H9 (cell line): Measurements from ENCODE around the gene UVRAG. TPM values are rescaled to one million over a fixed set of nuclear protein-coding genes. Genes with fewer than 3 reads are reported as not detected.
"Not testable (repeated sequence)": the region's sequence is repeated elsewhere in the genome, so short reads cannot be mapped to it uniquely, and the experiment has no call there.

Source experiments
- DNase-seq: peaks from one replicate; pipeline ENCODE4 v3.0.0-alpha.2; 2017
- H2AFZ ChIP-seq: one replicate; pipeline ENCODE4 v1.6.1; 2013; ENCODE audit warnings: mild to moderate bottlenecking, low read length, control low read depth, moderate library complexity
- H2AK5ac ChIP-seq: 2 replicates; pipeline ENCODE4 v1.6.1; 2013; ENCODE audit warnings: low read length, control low read depth, mixed read lengths; ENCODE audit not compliant: insufficient read length
- H2BK120ac ChIP-seq: one replicate; pipeline ENCODE4 v1.6.1; 2013; ENCODE audit warnings: low read depth, mild to moderate bottlenecking, low read length, control low read depth, inconsistent platforms; ENCODE audit not compliant: poor library complexity, severe bottlenecking
- H2BK12ac ChIP-seq: 2 replicates; pipeline ENCODE4 v1.6.1; 2013; ENCODE audit warnings: low read length, control low read depth, mixed read lengths, low read depth; ENCODE audit not compliant: insufficient read length
- H2BK15ac ChIP-seq: 2 replicates; pipeline ENCODE4 v1.6.1; 2013; ENCODE audit warnings: low read depth, low read length, control low read depth
- H2BK20ac ChIP-seq: one replicate; pipeline ENCODE4 v1.6.1; 2013; ENCODE audit warnings: low read depth, mild to moderate bottlenecking, low read length, control low read depth, inconsistent platforms; ENCODE audit not compliant: poor library complexity, severe bottlenecking
- H2BK5ac ChIP-seq: 2 replicates; pipeline ENCODE4 v1.6.1; 2013; ENCODE audit warnings: low read length, control low read depth, mixed read lengths; ENCODE audit not compliant: insufficient read length
- H3K14ac ChIP-seq: 2 replicates; pipeline ENCODE4 v1.6.1; 2013; ENCODE audit warnings: low read length, control low read depth; ENCODE audit not compliant: insufficient read depth
- H3K18ac ChIP-seq: 2 replicates; pipeline ENCODE4 v1.6.1; 2013; ENCODE audit warnings: low read depth, mild to moderate bottlenecking, mixed read lengths, low read length, control low read depth; ENCODE audit not compliant: insufficient read length
- H3K23ac ChIP-seq: 2 replicates; pipeline ENCODE4 v1.6.1; 2013; ENCODE audit warnings: low read length, control low read depth, mixed read lengths, low read depth; ENCODE audit not compliant: insufficient read length
- H3K23me2 ChIP-seq: 2 replicates; pipeline ENCODE4 v1.6.1; 2013; ENCODE audit warnings: low read depth, mild to moderate bottlenecking, mixed read lengths, low read length, control low read depth; ENCODE audit not compliant: insufficient read length, poor library complexity, severe bottlenecking
- H3K27ac ChIP-seq: 2 replicates; pipeline ENCODE4 v1.5.1; 2013; ENCODE audit warnings: low read length, control low read depth, mixed read lengths, low read depth; ENCODE audit not compliant: insufficient read length
- H3K27me3 ChIP-seq: 2 replicates; pipeline ENCODE4 v1.6.1; 2013; ENCODE audit warnings: low read length, control low read depth, inconsistent platforms; ENCODE audit not compliant: insufficient read depth
- H3K4ac ChIP-seq: 2 replicates; pipeline ENCODE4 v1.6.1; 2013; ENCODE audit warnings: low read depth, mild to moderate bottlenecking, control low read depth, inconsistent platforms, low read length, moderate library complexity
- H3K4me1 ChIP-seq: 2 replicates; pipeline ENCODE4 v1.6.1; 2013; ENCODE audit warnings: low read length, control low read depth, inconsistent platforms; ENCODE audit not compliant: insufficient read depth
- H3K4me2 ChIP-seq: 2 replicates; pipeline ENCODE4 v1.6.1; 2013; ENCODE audit warnings: low read length, control low read depth, mixed read lengths; ENCODE audit not compliant: insufficient read length, insufficient read depth
- H3K56ac ChIP-seq: 2 replicates; pipeline ENCODE4 v1.6.1; 2013; ENCODE audit warnings: low read depth, mild to moderate bottlenecking, mixed read lengths, low read length, control low read depth; ENCODE audit not compliant: insufficient read length
- H3K79me1 ChIP-seq: 2 replicates; pipeline ENCODE4 v1.6.1; 2013; ENCODE audit warnings: low read depth, mild to moderate bottlenecking, moderate library complexity, low read length, control low read depth, inconsistent platforms; ENCODE audit not compliant: insufficient read depth, poor library complexity, severe bottlenecking
- H3K79me2 ChIP-seq: 2 replicates; pipeline ENCODE4 v1.6.1; 2013; ENCODE audit warnings: low read length, control low read depth, inconsistent platforms; ENCODE audit not compliant: insufficient read depth
- H3K9ac ChIP-seq: 2 replicates; pipeline ENCODE4 v1.6.1; 2013; ENCODE audit warnings: low read length, control low read depth, mixed read lengths; ENCODE audit not compliant: insufficient read length; ENCODE audit errors: extremely low read depth
- H3K9me3 ChIP-seq: one replicate; pipeline ENCODE4 v1.6.1; 2013; ENCODE audit warnings: low read depth, low read length, inconsistent platforms; ENCODE audit not compliant: control insufficient read depth
- H3T11ph ChIP-seq: one replicate; pipeline ENCODE4 v1.6.1; 2013; ENCODE audit warnings: mild to moderate bottlenecking, low read length, control low read depth, inconsistent platforms
- H4K20me1 ChIP-seq: one replicate; pipeline ENCODE4 v1.6.1; 2013; ENCODE audit not compliant: control insufficient read depth, insufficient read length, insufficient read depth
- H4K5ac ChIP-seq: 2 replicates; pipeline ENCODE4 v1.6.1; 2013; ENCODE audit warnings: low read depth, mild to moderate bottlenecking, mixed read lengths, low read length, control low read depth; ENCODE audit not compliant: insufficient read length
- H4K8ac ChIP-seq: replicated peaks from 2 replicates; pipeline ENCODE4 v1.6.1; 2013; ENCODE audit warnings: low read length, control low read depth, mixed read lengths, low read depth; ENCODE audit not compliant: insufficient read length
- H4K91ac ChIP-seq: 2 replicates; pipeline ENCODE4 v1.6.1; 2013; ENCODE audit warnings: low read depth, mild to moderate bottlenecking, moderate library complexity, mixed read lengths, low read length, control low read depth; ENCODE audit not compliant: insufficient read length
- H3K27ac Mint-ChIP-seq, 3 experiments: 2 replicates in 2 of 3; 3 replicates in 1 of 3; pipeline ENCODE4 v1.8.0; 2020 to 2021; ENCODE audit warnings: mixed read lengths in 3 of 3, mild to moderate bottlenecking in 1 of 3, moderate library complexity in 1 of 3
- H3K27me3 Mint-ChIP-seq: 2 replicates; pipeline ENCODE4 v1.8.0; 2021; ENCODE audit warnings: low read depth, mild to moderate bottlenecking, moderate library complexity, mixed read lengths
- H3K36me3 Mint-ChIP-seq, 3 experiments: 2 replicates in 2 of 3; 3 replicates in 1 of 3; pipeline ENCODE4 v1.8.0; 2020 to 2021; ENCODE audit warnings: low read depth in 3 of 3, mixed read lengths in 3 of 3; ENCODE audit not compliant: insufficient read depth in 1 of 3
- H3K4me1 Mint-ChIP-seq, 2 experiments: 2 replicates each; pipeline ENCODE4 v1.8.0; 2020; ENCODE audit warnings: mixed read lengths in 2 of 2
- H3K4me3 Mint-ChIP-seq, 2 experiments: 2 replicates in 1 of 2; 3 replicates in 1 of 2; pipeline ENCODE4 v1.8.0; 2020 to 2021; ENCODE audit warnings: mild to moderate bottlenecking in 2 of 2, mixed read lengths in 2 of 2, moderate library complexity in 1 of 2
- H3K9me3 Mint-ChIP-seq, 2 experiments: 2 replicates in 1 of 2; 3 replicates in 1 of 2; pipeline ENCODE4 v1.8.0; 2020; ENCODE audit warnings: mild to moderate bottlenecking in 2 of 2, mixed read lengths in 2 of 2, moderate library complexity in 1 of 2
- WGBS: extraction: QIAGEN DNeasy Blood & Tissue Kit; methylation state at CpG from one replicate; pipeline ENCODE4 v1.1.7; 2013; ENCODE audit warnings: missing lambda C conversion rate, low lambda C conversion rate, mixed read lengths; ENCODE audit not compliant: insufficient read length; ENCODE audit errors: extremely low coverage; 5-methylcytosine and 5-hydroxymethylcytosine counted together
- total RNA-seq: library from RNA; stranded (reverse); gene quantifications from 2 replicates; pipeline ENCODE4 v1.2.1, GENCODE V29; 2021
- TF ChIP-seq, protein P1 (sequence below): fragments of 200-600 bp; sonication (generic); conservative IDR thresholded peaks from 3 replicates; pipeline ENCODE4 v1.8.0; 2021; ENCODE audit warnings: antibody characterized with exemption, mild to moderate bottlenecking

Gene UVRAG
- total RNA-seq, 1 experiment from 2014 or later: 18.5 TPM

GRCh38 chr11:75879737-75880136, 64.7 kb downstream of the UVRAG start:
- WGBS: no CpG with 5 or more reads among the region's 9 CpGs
- Mint-ChIP-seq H3K27me3 (peaks cover 2% of the 10 kb centered on the region; the same call in 1 of the 2 replicates), H3K9me3 (peaks cover 9 to 10% of the 10 kb centered on the region in 2 experiments), H3K4me3 (no peak overlapping the region), H3K27ac (no peak overlapping the region), H3K36me3 (peaks cover 5 to 14% (median 8%) of the 10 kb centered on the region in 3 experiments), H3K4me1 (peaks cover 0 to 3% of the 10 kb centered on the region in 2 experiments; a peak in 1 of 4 replicates)
- Histone ChIP-seq H3K4me2 (no peak overlapping the region), H2BK120ac (no peak overlapping the region), H4K20me1 (no peaks in the 10 kb centered on the region), H3K56ac (no peak overlapping the region), H3K27me3 (no peaks in the 10 kb centered on the region), H2AK5ac (no peak overlapping the region), H3K18ac (no peak overlapping the region), H2BK12ac (no peak overlapping the region), H3K4ac (no peak overlapping the region), H2BK20ac (no peak overlapping the region), H2AFZ (no peak overlapping the region), H3K23ac (no peak overlapping the region), H3K14ac (no peak overlapping the region), H3K4me1 (no peaks in the 10 kb centered on the region), H3T11ph (no peak overlapping the region), H3K27ac (no peak overlapping the region), H3K9ac (no peak overlapping the region), H3K79me1 (no peaks in the 10 kb centered on the region), H3K23me2 (no peaks in the 10 kb centered on the region), H4K5ac (no peak overlapping the region), H3K9me3 (no peaks in the 10 kb centered on the region), H4K91ac (no peak overlapping the region), H2BK15ac (no peak overlapping the region), H3K79me2 (no peaks in the 10 kb centered on the region; the same call in 1 of the 2 replicates), H4K8ac (no peak overlapping the region), H2BK5ac (no peak overlapping the region)
- TF ChIP-seq, protein P1, sequence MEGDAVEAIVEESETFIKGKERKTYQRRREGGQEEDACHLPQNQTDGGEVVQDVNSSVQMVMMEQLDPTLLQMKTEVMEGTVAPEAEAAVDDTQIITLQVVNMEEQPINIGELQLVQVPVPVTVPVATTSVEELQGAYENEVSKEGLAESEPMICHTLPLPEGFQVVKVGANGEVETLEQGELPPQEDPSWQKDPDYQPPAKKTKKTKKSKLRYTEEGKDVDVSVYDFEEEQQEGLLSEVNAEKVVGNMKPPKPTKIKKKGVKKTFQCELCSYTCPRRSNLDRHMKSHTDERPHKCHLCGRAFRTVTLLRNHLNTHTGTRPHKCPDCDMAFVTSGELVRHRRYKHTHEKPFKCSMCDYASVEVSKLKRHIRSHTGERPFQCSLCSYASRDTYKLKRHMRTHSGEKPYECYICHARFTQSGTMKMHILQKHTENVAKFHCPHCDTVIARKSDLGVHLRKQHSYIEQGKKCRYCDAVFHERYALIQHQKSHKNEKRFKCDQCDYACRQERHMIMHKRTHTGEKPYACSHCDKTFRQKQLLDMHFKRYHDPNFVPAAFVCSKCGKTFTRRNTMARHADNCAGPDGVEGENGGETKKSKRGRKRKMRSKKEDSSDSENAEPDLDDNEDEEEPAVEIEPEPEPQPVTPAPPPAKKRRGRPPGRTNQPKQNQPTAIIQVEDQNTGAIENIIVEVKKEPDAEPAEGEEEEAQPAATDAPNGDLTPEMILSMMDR: no peak
- no peak for DNase-seq

DNA sequence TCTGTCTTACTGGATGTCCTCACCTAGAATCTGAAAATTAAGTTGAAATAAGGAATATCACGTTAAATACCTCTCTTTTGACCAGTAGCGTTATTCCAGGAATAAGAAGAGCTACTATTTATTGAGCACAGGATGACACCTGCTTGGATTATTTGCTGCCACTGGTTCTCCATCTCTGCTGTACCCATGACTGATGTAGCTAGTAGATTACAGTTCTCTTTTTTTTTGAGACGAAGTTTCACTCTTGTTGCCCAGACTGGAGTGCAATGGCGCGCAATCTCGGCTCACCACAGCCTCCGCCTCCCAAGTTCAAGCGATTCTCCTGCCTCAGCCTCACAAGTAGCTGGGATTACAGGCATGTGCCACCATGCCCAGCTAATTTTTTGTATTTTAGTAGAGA, 65.3 kb downstream of the UVRAG start:
- not testable (repeated sequence) for H4K20me1 ChIP-seq, H2BK12ac ChIP-seq

More for the DNA sequence above, 65.3 kb downstream of the UVRAG start:
- not testable (repeated sequence) for H3K9me3 ChIP-seq, H3K4me1 ChIP-seq, H4K8ac ChIP-seq, H4K5ac ChIP-seq, H3K27me3 ChIP-seq, H3K4me1 Mint-ChIP-seq, H2AK5ac ChIP-seq, H3K4me2 ChIP-seq, H3K27me3 Mint-ChIP-seq, H3T11ph ChIP-seq, H4K91ac ChIP-seq, H3K79me1 ChIP-seq, H3K23me2 ChIP-seq, H3K14ac ChIP-seq, H2BK5ac ChIP-seq, H3K18ac ChIP-seq, H2BK120ac ChIP-seq, H3K23ac ChIP-seq, H3K9ac ChIP-seq, H2BK15ac ChIP-seq, H3K56ac ChIP-seq, H3K79me2 ChIP-seq, H3K4ac ChIP-seq, H2BK20ac ChIP-seq, H2AFZ ChIP-seq, H3K27ac Mint-ChIP-seq, DNase-seq, H3K27ac ChIP-seq, H3K4me3 Mint-ChIP-seq
- H3K9me3 Mint-ChIP-seq: peaks cover 9 to 10% of the 10 kb centered on the region in 2 experiments
- WGBS: no CpG with 5 or more reads among the region's 8 CpGs
- peaks cover 5 to 14% (median 8%) of the 10 kb centered on the region in 3 experiments for H3K36me3 Mint-ChIP-seq
